Measurements from ENCODE around the gene MS4A7. TPM values are rescaled to one million over a fixed set of nuclear protein-coding genes. Genes with fewer than 3 reads are reported as not detected.

Gene MS4A7
- total RNA-seq = not detected in 2 replicates

GRCh38 chr11:60378354-60378753, at the start of gene MS4A7:
TSS of gene MS4A7 (plus strand) at chr11:60378532. CDS start at chr11:60383142, 4,610 bp downstream.

GRCh38 chr11:60396382-60396781, 18.1 kb downstream of the MS4A7 start, which contains the start of gene MS4A14:
TSS of gene MS4A14 (plus strand) at chr11:60396459. CDS start at chr11:60396579, 120 bp downstream.

GRCh38 chr11:60429272-60429671, 50.9 kb downstream of the MS4A7 start, which contains the start of gene MS4A5:
TSS of gene MS4A5 (plus strand) at chr11:60429572. CDS start at chr11:60429675, 103 bp downstream.

Other genes starting within 250 kb of the MS4A7 start
- gene MS4A6A, start 195.4 kb upstream of the MS4A7 start, total RNA-seq = not detected in 2 replicates
- not detected in 2 replicates for gene MS4A4E, start 135.4 kb upstream of the MS4A7 start, total RNA-seq
- not detected in 2 replicates for gene MS4A4A, start 97.9 kb upstream of the MS4A7 start, total RNA-seq
- gene MS4A6E, start 51.3 kb upstream of the MS4A7 start, total RNA-seq = not detected in 2 replicates
- not detected in 2 replicates for gene MS4A14, start 17.9 kb downstream of the MS4A7 start, total RNA-seq
- not detected in 2 replicates for gene MS4A5, start 51.0 kb downstream of the MS4A7 start, total RNA-seq
- gene MS4A1, start 77.3 kb downstream of the MS4A7 start, total RNA-seq = not detected in 2 replicates
- not detected in 2 replicates for gene MS4A12, start 114.2 kb downstream of the MS4A7 start, total RNA-seq
- not detected in 2 replicates for gene MS4A13, start 136.9 kb downstream of the MS4A7 start, total RNA-seq